ENCODE measurements around the gene CH25H. TPM values are rescaled to one million over a fixed set of nuclear protein-coding genes. Genes with fewer than 3 reads are reported as not detected.
A peak's percentile ranks its signal among the peaks of the same experiment; 100 is the strongest.

Gene CH25H
- total RNA-seq, 2 donors from 2014 or later, result 0.98 to 1.8 TPM

GRCh38 chr10:89241486-89242344 lies 34.6 kb upstream of the CH25H start:
- DNase-seq (ENCODE audit: low spot score), result no peak
- no peaks in the 10 kb centered on the region for H3K9me3 ChIP-seq
- TF ChIP-seq CTCF (IDR thresholded peaks at IDR 0.05), result no peak
- peaks cover 6% of the 10 kb centered on the region for H3K36me3 ChIP-seq
- H3K27ac ChIP-seq, result peak overlapping the region in 1 of 2 donors; percentile 53
- peaks cover 0 to 27% of the 10 kb centered on the region in 2 donors for H3K4me1 ChIP-seq
- H3K27me3 ChIP-seq, result no peaks in the 10 kb centered on the region
- no peak overlapping the region for H3K4me3 ChIP-seq

- DNase-seq (ENCODE audit: low spot score), result no peak
- no peak overlapping the region for H3K4me3 ChIP-seq
- H3K36me3 ChIP-seq, result peaks cover 6% of the 10 kb centered on the region
- H3K27me3 ChIP-seq, result no peaks in the 10 kb centered on the region
- H3K4me1 ChIP-seq, result peaks cover 0 to 27% of the 10 kb centered on the region in 2 donors
- no peaks in the 10 kb centered on the region for H3K9me3 ChIP-seq
- no peak overlapping the region for H3K27ac ChIP-seq
- no peak for TF ChIP-seq CTCF (IDR thresholded peaks at IDR 0.05)
Measured at GRCh38 chr10:89241026-89241425, 33.9 kb upstream of the CH25H start.

- H3K4me1 ChIP-seq, result peaks cover 0 to 27% of the 10 kb centered on the region in 2 donors
Measured at GRCh38 chr10:89240519-89240918, 33.4 kb upstream of the CH25H start.

GRCh38 chr10:89238956-89239644 lies 32.0 kb upstream of the CH25H start:
- no peaks in the 10 kb centered on the region for H3K27me3 ChIP-seq
- no peak overlapping the region for H3K27ac ChIP-seq
- no peaks in the 10 kb centered on the region for H3K9me3 ChIP-seq
- peaks cover 0 to 34% of the 10 kb centered on the region in 2 donors for H3K4me1 ChIP-seq
- DNase-seq (ENCODE audit: low spot score), result no peak
- no peak for TF ChIP-seq CTCF (IDR thresholded peaks at IDR 0.05)
- H3K36me3 ChIP-seq, result peaks cover 6% of the 10 kb centered on the region
- H3K4me3 ChIP-seq, result no peak overlapping the region

More at GRCh38 chr10:89240519-89240918, 33.4 kb upstream of the CH25H start:
- H3K27me3 ChIP-seq, result no peaks in the 10 kb centered on the region
- H3K4me3 ChIP-seq, result no peak overlapping the region
- no peak for DNase-seq (ENCODE audit: low spot score)
- TF ChIP-seq CTCF (IDR thresholded peaks at IDR 0.05), result no peak
- no peak overlapping the region for H3K27ac ChIP-seq
- H3K36me3 ChIP-seq, result peaks cover 6% of the 10 kb centered on the region
- H3K9me3 ChIP-seq, result no peaks in the 10 kb centered on the region

- Histone ChIP-seq H3K27me3 (no peaks in the 10 kb centered on the region), H3K36me3 (peaks cover 6% of the 10 kb centered on the region), H3K9me3 (no peaks in the 10 kb centered on the region), H3K4me1 (peaks cover 0 to 29% of the 10 kb centered on the region in 2 donors), H3K27ac (no peak overlapping the region), H3K4me3 (no peak overlapping the region)
- no peak for DNase-seq (ENCODE audit: low spot score)
- TF ChIP-seq CTCF (IDR thresholded peaks at IDR 0.05), result no peak
Measured at GRCh38 chr10:89237849-89238248, 30.7 kb upstream of the CH25H start.

Measured in right atrium auricular region (tissue), 2 donors.